GM12801 (cell line): ENCODE data around the gene MRAS.

Experiments
- CTCF ChIP-seq: IDR thresholded peaks from one replicate; pipeline ENCODE4 v1.5.1; 2011; ENCODE audit warnings: control low read depth; ENCODE audit not compliant: insufficient read length; ENCODE audit errors: extremely low read depth

MRAS gene

GRCh38 chr3:138376663-138377062 is 28.3 kb downstream of the MRAS start:
- no peak for TF ChIP-seq CTCF

- no peak for TF ChIP-seq CTCF
Observed at GRCh38 chr3:138377804-138378203, 29.4 kb downstream of the MRAS start.

- TF ChIP-seq CTCF, result no peak
Observed at GRCh38 chr3:138378331-138378730, 30.0 kb downstream of the MRAS start.

GRCh38 chr3:138378990-138379389 is 30.6 kb downstream of the MRAS start:
- no peak for TF ChIP-seq CTCF

GRCh38 chr3:138381413-138381901 is 33.1 kb downstream of the MRAS start:
- no peak for TF ChIP-seq CTCF

- TF ChIP-seq CTCF, result no peak
Observed at GRCh38 chr3:138381950-138382715, 33.8 kb downstream of the MRAS start.

- TF ChIP-seq CTCF, result no peak
Observed at GRCh38 chr3:138383715-138384465, 35.5 kb downstream of the MRAS start.
